ENCODE results near the gene WDR17. TPM values are rescaled to one million over a fixed set of nuclear protein-coding genes. Genes with fewer than 3 reads are reported as not detected.

Gene WDR17
- total RNA-seq, 1 experiment from 2014 or later = 1.3 TPM

- H3K9me2 ChIP-seq (replicated peaks; ENCODE audit: low read length) = no peaks in the 10 kb centered on the region
- ChIA-PET POLR2A (ENCODE audit: unreplicated experiment) (interaction anchor here (0.6 kb wide), 1 partner anchor 12 kb away, joined by 11 read pairs; the partner anchor contains the start of gene WDR17), CTCF (no interaction called here)
- H3K79me2 ChIP-seq (ENCODE audit: low read length) = no peaks in the 10 kb centered on the region
- no peaks in the 10 kb centered on the region for H3K36me3 ChIP-seq (ENCODE audit: low read depth, low read length)
- TF ChIP-seq EZH2 (IDR thresholded peaks at IDR 0.05; ENCODE audit: low read length, unreplicated experiment) = no peak
- TF ChIP-seq, protein P1, sequence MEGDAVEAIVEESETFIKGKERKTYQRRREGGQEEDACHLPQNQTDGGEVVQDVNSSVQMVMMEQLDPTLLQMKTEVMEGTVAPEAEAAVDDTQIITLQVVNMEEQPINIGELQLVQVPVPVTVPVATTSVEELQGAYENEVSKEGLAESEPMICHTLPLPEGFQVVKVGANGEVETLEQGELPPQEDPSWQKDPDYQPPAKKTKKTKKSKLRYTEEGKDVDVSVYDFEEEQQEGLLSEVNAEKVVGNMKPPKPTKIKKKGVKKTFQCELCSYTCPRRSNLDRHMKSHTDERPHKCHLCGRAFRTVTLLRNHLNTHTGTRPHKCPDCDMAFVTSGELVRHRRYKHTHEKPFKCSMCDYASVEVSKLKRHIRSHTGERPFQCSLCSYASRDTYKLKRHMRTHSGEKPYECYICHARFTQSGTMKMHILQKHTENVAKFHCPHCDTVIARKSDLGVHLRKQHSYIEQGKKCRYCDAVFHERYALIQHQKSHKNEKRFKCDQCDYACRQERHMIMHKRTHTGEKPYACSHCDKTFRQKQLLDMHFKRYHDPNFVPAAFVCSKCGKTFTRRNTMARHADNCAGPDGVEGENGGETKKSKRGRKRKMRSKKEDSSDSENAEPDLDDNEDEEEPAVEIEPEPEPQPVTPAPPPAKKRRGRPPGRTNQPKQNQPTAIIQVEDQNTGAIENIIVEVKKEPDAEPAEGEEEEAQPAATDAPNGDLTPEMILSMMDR (conservative IDR thresholded peaks at IDR 0.05; ENCODE audit: low read depth, low read length) = no peak
- no peak for TF ChIP-seq EZH2phosphoT487 (IDR thresholded peaks at IDR 0.05; ENCODE audit: borderline replicate concordance, low read length)
- no peaks in the 10 kb centered on the region for H3K27me3 ChIP-seq (ENCODE audit: low read length)
- BruUV-seq (replicated peaks) = no TSS peak
- no peak overlapping the region for H3K4me2 ChIP-seq (ENCODE audit: low read length)
- H3K27ac ChIP-seq (ENCODE audit: low read length) = no peak overlapping the region
- no peaks in the 10 kb centered on the region for H3F3A ChIP-seq (ENCODE audit: low read length, unreplicated experiment)
- H3K9ac ChIP-seq (ENCODE audit: low read length) = no peak overlapping the region
- peak; percentile 81 for ATAC-seq
- intact Hi-C loops (cut with micrococcal nuclease) = no loop called here
- H3K9me3 ChIP-seq (ENCODE audit: low read length) = no peaks in the 10 kb centered on the region
- DNase-seq = peak; percentile 62
- H2AFZ ChIP-seq (ENCODE audit: low read length) = no peak overlapping the region
- no peak overlapping the region for H3K4me3 ChIP-seq (ENCODE audit: low read length)
- peaks cover 6% of the 10 kb centered on the region; the same call in 1 of the 2 replicates for H3K4me1 ChIP-seq (ENCODE audit: insufficient read depth, low read length)
- no peaks in the 10 kb centered on the region for H4K20me1 ChIP-seq (ENCODE audit: low read length)
Measured at GRCh38 chr4:176077561-176077960, 11.9 kb downstream of the WDR17 start.

DNA sequence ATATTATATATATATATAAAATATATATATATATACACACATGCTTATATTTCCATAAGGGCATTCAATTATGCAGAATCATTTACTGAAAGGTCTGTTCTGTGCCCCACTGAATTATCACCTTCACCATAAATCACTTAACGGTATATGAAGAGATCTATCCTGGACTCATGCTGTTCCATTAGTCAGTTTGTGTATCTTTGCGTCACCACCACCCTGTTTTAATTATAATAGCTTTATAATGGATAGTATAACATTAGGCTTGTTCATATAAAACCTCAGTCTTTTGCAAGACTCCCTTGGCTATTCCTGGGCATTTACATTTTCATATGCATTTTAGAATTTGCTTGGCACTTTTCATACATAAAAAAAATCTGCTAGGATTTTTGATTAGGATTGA is 19.1 kb downstream of the WDR17 start:
- no peak overlapping the region for H2AFZ ChIP-seq (ENCODE audit: low read length)
- H3K79me2 ChIP-seq (ENCODE audit: low read length) = no peaks in the 10 kb centered on the region
- H3K9me3 ChIP-seq (ENCODE audit: low read length) = no peaks in the 10 kb centered on the region
- no peaks in the 10 kb centered on the region for H3K36me3 ChIP-seq (ENCODE audit: low read depth, low read length)
- ChIA-PET CTCF (no interaction called here), POLR2A (ENCODE audit: unreplicated experiment) (no interaction called here)
- intact Hi-C loops (cut with micrococcal nuclease) = no loop called here
- H3K27me3 ChIP-seq (ENCODE audit: low read length) = no peaks in the 10 kb centered on the region
- H3F3A ChIP-seq (ENCODE audit: low read length, unreplicated experiment) = no peaks in the 10 kb centered on the region
- H3K4me1 ChIP-seq (ENCODE audit: insufficient read depth, low read length) = no peaks in the 10 kb centered on the region
- no TSS peak for BruUV-seq (replicated peaks)
- no peak overlapping the region for H3K4me3 ChIP-seq (ENCODE audit: low read length)
- H3K9me2 ChIP-seq (replicated peaks; ENCODE audit: low read length) = no peaks in the 10 kb centered on the region
- no peaks in the 10 kb centered on the region for H4K20me1 ChIP-seq (ENCODE audit: low read length)
- ATAC-seq (no peak), DNase-seq (no peak)
- H3K27ac ChIP-seq (ENCODE audit: low read length) = no peak overlapping the region
- H3K9ac ChIP-seq (ENCODE audit: low read length) = no peak overlapping the region
- no peak overlapping the region for H3K4me2 ChIP-seq (ENCODE audit: low read length)
- TF ChIP-seq EZH2 (IDR thresholded peaks at IDR 0.05; ENCODE audit: low read length, unreplicated experiment) (no peak), EZH2phosphoT487 (IDR thresholded peaks at IDR 0.05; ENCODE audit: borderline replicate concordance, low read length) (no peak)
- TF ChIP-seq, protein P1 (conservative IDR thresholded peaks at IDR 0.05; ENCODE audit: low read depth, low read length) = no peak

DNA sequence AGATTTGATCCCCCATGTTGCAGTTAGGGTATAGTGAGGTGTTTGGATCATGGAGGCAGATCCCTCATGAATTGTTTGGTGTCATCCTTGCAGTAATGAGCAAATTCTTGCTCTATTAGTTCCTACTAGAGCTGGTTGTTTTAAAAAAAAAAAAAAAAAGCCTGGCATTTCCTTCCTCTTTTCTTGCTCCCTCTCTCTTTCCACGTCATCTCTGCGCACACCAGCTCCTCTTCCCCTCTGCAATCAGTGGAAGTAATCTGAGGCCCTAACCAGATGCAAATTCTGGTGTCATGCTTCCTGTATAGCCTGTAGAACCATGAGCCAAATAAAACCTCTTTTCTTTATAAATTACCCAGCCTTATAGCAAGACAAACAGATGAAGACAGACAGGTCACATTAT is 24.5 kb downstream of the WDR17 start:
- DNase-seq (no peak), ATAC-seq (no peak)
- no TSS peak for BruUV-seq (replicated peaks)
- H3K27me3 ChIP-seq (ENCODE audit: low read length) = no peaks in the 10 kb centered on the region
- H3K4me2 ChIP-seq (ENCODE audit: low read length) = no peak overlapping the region
- H3K9me3 ChIP-seq (ENCODE audit: low read length) = no peaks in the 10 kb centered on the region
- no peaks in the 10 kb centered on the region for H3K4me1 ChIP-seq (ENCODE audit: insufficient read depth, low read length)
- H3K36me3 ChIP-seq (ENCODE audit: low read depth, low read length) = no peaks in the 10 kb centered on the region
- H3K79me2 ChIP-seq (ENCODE audit: low read length) = no peaks in the 10 kb centered on the region
- no peaks in the 10 kb centered on the region for H3K9me2 ChIP-seq (replicated peaks; ENCODE audit: low read length)
- TF ChIP-seq, protein P1 (conservative IDR thresholded peaks at IDR 0.05; ENCODE audit: low read depth, low read length) = no peak
- TF ChIP-seq EZH2phosphoT487 (IDR thresholded peaks at IDR 0.05; ENCODE audit: borderline replicate concordance, low read length) (no peak), EZH2 (IDR thresholded peaks at IDR 0.05; ENCODE audit: low read length, unreplicated experiment) (no peak)
- ChIA-PET POLR2A (ENCODE audit: unreplicated experiment) (no interaction called here), CTCF (no interaction called here)
- intact Hi-C loops (cut with micrococcal nuclease) = no loop called here
- no peaks in the 10 kb centered on the region for H4K20me1 ChIP-seq (ENCODE audit: low read length)
- H2AFZ ChIP-seq (ENCODE audit: low read length) = no peak overlapping the region
- H3K9ac ChIP-seq (ENCODE audit: low read length) = no peak overlapping the region
- no peak overlapping the region for H3K27ac ChIP-seq (ENCODE audit: low read length)
- no peak overlapping the region for H3K4me3 ChIP-seq (ENCODE audit: low read length)
- H3F3A ChIP-seq (ENCODE audit: low read length, unreplicated experiment) = no peaks in the 10 kb centered on the region
